ENCODE data around the gene NR1H4.
"Not testable (repeated sequence)": the region's sequence is repeated elsewhere in the genome, so short reads cannot be mapped to it uniquely, and the experiment has no call there.

NR1H4 gene

DNA sequence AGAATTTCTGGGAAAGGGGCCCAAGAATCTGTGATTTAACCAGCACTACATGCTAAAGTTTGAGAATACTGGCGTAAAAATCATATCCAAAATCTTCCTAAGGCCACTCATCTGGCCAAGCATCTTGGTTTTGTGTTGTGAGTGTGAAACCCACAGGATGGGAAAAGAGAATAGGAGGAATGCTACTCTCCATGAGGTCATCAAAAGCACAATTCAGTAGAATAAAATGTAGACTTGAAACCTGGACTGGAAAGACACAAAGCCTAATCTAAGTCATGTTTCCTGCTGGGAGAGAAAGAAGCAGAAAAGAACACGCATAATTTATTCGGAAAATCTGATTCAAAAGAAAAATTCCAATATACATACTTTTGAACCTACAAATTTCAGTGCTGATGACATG is 42.3 kb downstream of the NR1H4 start:
- DNase-seq (ENCODE audit: low read depth in 2 of 2): no peak

DNA sequence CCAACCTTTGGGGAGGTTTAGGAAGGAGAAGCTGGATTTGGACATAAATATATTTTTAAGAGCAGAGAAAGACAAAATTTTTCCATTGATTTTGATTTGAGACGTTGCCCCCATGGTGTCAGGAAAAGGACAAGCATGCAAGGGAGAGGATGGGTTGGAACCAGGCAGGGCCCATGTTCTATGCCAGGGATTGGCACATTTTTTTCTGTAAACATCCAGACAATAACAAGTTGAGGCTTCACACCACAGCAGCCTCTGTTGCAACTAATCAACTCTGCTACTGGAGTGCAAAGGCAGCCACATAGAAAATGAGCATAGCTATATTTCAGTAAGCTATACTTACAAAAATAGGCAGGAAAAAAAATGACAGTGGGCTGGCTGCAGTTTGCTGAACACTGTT is 44.7 kb downstream of the NR1H4 start:
- DNase-seq (ENCODE audit: low read depth in 2 of 2): no peak

DNA sequence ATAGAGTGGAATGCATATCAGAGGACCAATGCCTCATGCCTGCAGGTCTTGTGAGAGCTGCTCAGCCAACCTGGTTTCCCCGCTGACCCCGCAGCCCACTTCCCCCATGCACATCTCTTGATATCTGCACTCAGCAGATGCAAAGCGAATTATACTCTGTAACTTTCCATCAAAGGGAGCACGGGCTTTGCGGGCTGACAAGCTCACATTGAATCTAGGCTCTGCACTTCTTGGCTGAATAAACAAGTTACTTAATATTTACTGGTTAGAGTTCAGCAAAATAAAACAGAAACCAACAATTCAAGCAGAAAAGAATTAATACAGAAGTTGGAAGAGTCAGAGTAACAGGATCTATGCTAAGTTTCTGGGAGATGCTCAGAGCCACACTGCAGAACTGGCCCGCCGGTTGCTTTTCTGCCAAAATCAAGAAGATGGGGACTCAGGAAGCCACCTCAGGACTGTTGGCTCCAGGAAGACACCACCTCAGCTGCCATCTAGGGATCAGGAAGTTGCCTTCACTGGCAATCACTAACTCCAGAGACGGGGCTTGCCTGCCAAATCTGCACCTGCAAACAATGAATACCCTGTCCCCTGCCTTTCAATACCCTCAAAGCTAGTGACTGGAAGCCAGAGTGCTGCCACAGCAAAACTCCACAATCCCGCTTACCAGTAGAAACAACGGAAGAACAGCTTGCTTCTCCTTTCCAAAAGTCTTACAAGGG is 46.5 kb downstream of the NR1H4 start:
- no peak for DNase-seq (ENCODE audit: low read depth in 2 of 2)

DNA sequence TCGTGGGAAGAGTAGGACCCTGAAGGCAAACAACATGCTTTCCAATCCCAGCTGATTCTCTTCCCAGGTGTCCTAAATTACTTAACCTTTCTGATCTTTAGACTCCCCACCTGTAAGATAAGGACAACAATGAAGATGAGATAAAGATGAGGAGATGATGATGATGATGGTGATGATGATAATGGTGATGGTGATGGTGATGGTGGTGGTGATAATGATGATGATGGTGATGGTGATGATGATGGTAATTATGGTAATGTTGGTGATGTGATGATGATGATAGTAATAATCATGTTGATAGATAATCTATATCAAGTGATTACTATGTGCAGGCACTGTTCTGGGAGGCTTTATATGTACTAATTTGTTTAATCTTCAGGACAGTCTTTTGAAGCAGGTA is 48.3 kb downstream of the NR1H4 start:
- DNase-seq (ENCODE audit: low read depth in 2 of 2): no peak

DNA sequence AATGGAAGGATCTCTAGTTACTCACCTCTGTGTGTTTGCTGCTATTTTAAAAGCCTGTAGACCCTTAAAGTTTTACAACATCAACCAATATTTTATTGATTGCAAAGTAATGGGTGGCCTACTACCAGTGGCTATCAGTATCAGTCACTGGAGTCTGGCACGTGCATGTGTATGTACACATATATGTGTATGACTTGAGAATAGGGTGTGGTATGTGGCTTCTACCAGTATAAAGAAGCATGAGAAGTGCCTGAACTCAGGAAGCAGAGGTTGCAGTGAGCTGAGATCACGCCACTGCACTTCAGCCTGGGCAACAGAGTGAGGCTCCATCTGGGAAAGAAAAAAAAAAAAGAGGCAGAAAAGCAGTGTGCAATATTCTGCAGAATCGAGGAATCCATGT is 54.4 kb downstream of the NR1H4 start:
- no peak for DNase-seq (ENCODE audit: low read depth in 2 of 2)

DNA sequence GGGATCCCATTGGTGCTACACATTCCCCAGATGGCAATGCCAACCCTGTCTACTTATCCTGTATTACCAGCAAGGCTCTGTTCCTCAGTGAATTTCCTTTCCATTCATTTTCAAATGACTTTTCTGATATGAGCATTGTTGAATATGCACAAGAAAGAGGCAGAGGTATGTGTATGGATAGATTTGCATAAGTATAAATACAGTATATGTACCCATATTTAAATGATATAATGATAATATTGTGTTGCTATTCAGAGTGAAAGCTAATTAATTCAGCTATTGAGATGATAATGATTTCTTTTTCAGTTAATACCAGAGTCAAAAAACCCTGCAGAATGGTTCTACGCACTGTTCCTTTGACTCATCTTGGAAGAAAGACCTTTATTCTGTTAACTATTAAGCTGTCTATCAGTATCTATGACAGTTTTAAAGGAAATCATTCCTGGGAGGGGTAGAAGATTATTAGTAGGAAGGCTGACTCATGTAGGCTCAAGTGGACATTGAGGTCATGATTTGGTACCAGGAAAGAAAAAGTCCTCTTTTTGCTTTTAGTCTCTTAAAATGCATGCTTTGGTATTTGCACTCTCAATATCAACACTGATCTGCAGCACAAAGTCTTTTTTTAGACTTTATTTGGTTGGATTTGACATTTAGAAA is 54.9 kb downstream of the NR1H4 start:
- no peak for DNase-seq (ENCODE audit: low read depth in 2 of 2)

DNA sequence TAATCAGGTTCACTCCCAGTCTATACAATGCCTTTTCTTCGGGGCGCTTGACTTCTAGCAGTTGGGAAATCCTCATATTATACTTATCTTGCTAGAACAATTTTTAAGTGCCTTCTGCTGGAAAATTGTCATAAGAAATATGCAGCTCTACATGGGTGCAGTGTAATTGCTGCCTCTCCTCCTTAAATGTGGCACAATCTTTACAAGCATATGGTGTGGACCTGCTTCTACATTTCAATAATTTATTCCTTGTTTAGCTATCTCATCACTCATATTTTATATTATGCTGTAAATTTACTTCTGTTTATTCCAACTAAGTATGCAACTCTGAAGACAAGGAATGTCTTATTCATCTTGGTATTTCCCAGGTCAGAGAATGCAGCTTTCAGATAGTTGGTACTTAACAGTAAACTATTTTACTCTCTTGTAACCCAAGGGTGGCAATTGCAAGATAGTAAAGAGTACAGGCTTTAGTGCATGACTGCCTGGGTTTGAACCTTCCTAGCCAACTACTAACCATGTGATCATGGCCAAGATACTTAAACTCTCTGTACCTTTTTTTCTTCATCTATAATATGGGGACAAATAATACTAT is 56.2 kb downstream of the NR1H4 start:
- DNase-seq (ENCODE audit: low read depth in 2 of 2): no peak

DNA sequence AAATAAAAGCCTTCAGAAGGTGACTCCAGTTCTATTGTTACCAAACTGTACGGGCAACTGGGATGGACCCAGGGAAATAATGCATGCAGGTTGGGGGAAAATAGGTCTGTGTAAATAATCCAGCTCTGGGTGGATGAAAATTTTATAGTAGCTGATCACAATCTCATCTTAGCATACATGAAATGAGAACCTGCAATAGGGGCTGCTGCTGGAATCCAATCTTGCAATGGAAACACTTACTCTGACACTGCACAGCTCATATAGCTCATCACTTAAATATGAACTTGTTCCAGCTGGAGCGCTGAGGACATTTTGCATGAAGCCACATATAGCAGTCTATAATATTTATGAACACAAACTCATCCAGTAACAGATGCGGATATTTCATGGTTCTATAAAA is 59.7 kb downstream of the NR1H4 start:
- DNase-seq (ENCODE audit: low read depth in 2 of 2): no peak

DNA sequence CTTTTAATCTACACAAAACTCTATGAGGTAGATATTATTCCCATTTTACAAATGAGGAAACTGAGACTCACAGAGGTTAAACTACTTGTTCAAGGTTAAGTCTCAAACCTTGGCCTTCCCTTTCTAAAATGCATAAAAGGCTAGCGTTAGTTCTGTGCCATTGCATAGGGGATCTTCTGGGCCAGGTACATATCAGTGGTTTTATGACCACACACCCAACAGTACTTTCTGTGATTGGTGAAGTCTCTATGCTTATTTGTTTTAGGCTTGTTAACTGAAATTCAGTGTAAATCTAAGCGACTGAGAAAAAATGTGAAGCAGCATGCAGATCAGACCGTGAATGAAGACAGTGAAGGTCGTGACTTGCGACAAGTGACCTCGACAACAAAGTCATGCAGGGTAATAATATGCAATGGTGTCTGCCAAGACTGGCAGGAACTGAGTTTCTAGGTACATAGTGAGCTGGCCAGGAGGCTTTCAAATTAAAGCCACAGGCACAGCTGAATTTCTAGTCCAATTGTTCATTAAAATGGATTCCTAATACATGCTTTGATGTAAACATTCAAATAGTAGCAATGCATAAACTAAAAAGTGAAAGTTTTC is 61.1 kb downstream of the NR1H4 start:
- DNase-seq (ENCODE audit: low read depth in 2 of 2): no peak

DNA sequence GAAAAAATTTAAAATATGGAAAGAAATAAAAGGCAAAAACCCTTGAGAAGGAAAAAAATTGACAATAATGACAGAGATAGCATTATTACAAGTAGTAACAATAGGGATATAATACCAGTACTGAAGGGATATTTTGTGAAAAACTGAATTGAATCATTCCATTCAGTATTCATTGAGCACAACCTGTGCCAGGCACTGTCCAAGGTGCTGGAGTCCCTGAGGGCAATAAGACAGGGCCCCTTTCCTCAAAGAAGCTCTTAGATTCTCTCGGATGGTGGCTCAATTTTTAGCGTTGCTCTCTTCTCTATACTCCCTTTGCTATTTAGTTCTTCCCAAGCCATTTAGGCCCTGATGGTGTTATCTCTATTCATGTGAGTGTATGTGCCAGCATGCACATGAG is 65.5 kb downstream of the NR1H4 start:
- no peak for DNase-seq (ENCODE audit: low read depth in 2 of 2)

DNA sequence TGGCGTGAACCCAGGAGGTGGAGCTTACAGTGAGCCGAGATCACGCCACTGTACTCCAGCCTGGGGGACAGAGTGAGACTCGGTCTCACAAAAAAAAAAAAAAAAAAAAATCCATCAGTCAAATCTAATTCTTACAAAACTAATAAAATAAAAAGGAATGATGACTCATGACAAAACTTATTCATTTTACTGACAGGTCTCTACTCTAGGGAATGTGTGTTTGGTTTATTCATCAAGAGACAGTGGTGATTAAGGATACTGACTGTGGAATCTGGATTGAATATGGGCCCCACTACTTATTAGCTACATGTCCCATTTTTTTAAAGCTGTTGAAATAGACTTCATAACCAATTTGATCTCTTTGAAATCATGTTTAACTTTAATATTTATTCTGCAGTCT is 70.5 kb downstream of the NR1H4 start:
- DNase-seq (ENCODE audit: low read depth in 2 of 2): no peak

DNA sequence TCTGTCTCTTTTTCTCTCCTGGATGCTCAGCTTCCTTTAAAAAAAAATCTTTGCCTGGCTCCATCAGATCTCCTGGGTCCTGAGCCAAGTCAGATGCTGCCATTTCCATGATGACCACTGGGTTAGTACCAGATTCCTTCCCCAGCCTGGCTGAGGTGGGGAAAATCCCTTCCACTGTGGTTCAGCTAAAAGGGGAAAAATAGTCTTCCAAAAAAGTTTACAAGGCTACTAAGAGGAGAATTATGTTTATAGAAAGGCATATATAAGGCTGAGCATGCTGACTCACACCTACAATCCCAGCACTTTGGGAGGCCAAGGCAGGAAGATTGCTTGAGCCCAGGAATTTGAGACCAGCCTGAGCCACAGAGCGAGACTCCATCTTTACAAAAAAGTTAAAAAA is 71.4 kb downstream of the NR1H4 start:
- no peak for DNase-seq (ENCODE audit: low read depth in 2 of 2)

DNA sequence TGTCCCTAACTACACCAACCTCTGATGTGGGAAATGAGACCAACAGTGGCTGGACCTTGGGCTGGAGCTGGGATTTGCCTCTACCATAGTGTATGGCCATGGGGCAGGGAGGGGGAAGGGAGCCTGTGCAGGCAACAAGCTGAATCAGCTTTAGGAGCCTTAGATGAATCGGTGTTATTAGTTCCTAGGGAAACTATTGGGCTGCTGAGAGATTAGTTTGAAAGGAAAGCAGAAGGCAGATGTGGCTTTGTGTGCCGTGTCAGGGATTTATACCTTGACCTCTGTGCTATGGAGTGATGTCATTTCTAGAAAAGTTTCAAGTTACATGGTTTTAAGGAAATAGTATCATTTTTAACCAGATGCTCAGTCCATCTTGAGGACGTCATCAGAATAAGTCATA is 80.3 kb downstream of the NR1H4 start:
- no peak for DNase-seq (ENCODE audit: low read depth in 2 of 2)

DNA sequence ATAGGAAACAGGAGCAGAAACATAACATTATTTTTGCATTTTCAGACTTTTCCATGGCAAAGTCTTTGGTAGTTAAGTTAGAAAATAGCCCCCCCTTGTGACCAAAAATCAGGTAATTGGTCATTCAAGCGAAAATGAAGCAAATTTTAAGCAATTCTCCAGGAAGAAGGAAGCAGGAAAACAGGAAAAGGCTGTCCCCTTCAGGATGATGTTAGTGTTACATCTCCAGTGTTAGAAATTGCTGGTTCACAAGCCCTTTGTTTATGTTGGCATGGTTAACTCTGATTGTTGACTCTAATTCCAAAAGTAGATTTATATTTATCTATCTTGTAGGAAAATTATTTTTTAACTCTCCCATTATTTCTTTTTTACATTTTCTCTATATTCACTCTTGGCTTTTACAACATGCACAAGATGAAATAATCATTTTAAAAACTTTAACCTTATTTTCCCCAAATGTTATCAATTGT is 81.0 kb downstream of the NR1H4 start:
- DNase-seq (ENCODE audit: low read depth in 2 of 2): no peak

DNA sequence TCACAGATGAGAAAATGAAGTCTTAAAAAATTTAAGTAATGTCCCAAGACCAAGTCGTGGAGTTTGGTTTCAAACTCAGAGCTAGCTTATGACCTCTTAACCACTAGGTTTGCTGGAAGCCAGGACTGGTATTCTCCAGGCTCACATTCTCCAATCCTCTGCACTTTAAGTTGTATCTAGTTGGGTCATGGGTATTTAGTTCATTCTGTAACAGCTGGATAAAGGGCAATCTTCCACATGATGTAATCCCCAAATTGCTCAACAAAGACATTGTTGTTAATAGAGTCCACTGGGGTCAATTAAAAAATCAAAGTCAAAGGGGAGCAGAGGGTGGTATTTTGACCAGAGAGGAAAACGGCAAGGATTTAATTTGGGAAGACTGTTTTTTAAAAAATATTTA is 82.1 kb downstream of the NR1H4 start:
- DNase-seq (ENCODE audit: low read depth in 2 of 2): no peak

DNA sequence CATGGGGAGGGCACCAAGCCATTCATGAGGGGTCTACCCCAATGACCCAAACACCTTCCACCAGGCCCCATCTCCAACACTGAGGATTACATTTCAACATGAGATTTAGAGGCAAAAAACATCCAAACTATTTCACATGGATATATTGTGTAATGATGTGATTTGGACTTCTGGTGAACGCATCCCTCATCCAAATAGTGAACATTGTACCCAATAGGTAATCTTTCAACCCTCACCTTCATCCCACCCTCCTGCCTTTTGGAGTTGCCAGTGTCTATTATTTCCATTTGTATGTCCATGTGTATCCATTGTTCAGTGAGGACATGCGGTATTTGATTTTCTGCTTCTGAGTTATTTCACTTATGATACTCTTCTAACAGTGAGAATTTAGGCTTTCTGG is 83.7 kb downstream of the NR1H4 start:
- DNase-seq (ENCODE audit: low read depth in 2 of 2): no peak

DNA sequence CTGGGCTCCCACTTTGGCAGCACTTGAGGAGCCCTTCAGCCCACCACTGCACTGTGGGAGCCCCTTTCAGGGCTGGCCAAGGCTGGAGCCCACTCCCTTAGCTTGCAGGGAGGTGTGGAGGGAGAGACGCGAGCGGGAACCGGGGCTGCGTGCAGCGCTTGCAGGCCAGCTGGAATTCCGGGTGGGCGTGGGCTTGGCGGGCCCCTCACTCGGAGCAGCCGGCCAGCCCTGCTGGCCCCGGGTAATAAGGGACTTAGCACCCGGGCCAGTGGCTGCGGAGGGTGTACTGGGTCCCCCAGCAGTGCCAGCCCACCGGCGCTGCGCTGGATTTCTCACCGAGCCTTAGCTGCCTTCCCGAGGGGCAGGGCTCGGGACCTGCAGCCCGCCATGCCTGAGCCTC is 85.6 kb downstream of the NR1H4 start:
- not testable (repeated sequence) for DNase-seq (ENCODE audit: low read depth in 2 of 2)

DNA sequence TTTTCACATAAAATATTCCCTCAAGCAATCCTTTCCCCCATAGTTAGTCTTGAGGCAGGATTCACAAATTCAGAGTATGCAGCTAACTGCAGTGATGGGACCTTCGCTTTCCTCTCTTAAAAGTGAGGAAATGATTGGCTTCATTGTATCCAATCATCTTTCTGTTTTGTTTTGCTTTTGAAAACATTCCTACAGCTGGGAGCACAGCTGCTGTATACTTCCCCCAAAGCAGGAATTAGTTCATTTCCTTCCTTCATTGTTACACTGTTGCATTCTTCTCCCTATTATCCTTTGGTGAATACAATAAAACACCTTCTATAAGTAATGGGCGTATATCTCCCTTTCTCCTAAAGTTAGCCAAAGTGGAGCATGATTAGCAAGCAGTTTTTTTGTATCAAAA is 90.4 kb downstream of the NR1H4 start:
- DNase-seq (ENCODE audit: low read depth in 2 of 2): no peak

DNA sequence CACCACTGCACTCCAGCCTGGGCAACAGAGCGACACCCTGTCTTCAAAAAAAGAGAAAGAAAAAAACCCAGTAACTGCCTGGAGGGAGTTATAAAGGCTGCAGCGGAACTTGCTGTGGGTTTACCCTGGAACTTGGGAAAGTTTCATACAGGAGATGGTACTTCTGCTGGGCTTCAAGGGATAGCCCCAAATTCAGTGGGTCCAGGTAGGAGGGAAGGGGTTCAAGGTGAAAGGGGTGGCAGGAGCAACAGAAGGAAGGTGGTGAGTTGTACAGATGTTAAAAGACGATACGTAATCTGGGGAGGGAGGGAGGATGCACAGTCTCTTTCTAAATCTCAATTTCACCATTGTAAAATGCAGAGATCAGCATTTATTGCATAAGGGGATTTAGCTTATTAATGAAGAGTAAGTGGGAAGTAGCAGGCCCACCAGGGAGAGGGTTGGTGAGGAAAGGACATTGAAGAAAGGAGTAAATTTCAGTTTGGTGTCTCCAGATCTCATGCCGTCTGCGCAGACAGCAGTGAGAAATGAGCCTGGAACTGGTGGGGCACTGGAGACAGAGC is 91.3 kb downstream of the NR1H4 start:
- DNase-seq (ENCODE audit: low read depth in 2 of 2): no peak

DNA sequence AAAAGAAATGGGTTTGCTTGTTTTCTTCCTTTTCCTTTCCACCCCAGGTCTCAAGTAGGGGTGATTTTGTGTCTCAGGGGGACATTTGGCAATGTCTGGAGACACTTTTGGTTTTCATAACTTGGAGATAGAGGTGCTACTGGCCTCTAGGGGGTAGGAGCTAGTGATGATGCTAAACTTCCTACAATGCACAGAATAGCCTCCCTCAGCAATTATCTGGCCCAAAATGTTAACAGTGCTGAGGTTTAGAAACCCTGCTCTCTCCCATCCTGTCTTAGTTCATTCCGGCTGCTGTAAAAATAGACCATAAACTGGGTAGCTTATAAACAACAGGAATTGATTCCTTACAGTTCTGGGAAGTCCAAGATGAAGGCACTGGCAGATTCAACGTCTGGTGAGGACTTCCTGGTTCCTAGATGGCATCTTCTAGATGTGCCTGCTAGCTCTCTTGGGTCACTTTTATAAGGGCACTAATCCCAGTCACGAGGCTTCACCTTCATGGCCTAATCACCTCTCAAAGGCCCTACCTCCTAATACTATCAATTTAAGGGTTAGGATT is 92.4 kb downstream of the NR1H4 start:
- DNase-seq (ENCODE audit: low read depth in 2 of 2): no peak

DNA sequence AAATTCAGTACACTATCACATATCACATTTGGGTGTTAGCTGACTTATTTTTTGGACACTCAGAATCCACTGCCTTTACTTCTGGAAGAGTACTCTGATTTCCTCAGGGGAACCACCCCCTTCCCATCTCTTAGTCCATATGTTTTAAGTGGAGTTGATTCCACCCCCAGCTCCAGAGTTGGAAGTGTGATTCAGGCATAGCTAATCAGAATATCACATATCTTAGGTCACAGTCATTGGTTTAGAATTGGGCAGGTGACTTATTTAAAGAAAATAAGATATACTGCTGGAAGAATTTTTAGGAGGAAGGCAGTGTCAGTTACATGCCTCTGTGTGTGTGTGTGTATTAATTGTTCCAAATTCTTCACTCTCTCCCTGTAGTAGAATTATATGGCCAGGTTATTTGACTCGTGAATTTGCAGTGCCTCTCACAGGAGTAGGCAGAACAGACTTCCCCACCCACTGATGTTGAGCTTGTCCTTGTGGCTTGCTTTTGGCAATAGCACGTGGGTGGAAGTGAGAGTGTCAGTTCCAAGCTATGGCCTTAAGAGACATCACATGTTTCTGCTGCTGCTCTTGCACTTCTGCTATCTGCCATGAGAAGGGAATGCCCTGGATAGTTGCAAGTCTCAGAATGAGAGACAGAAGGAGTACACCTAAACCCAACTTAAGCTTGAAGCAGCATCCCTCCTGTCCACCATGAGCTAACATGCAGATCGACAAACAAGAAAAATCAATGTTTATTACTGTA is 93.4 kb downstream of the NR1H4 start:
- no peak for DNase-seq (ENCODE audit: low read depth in 2 of 2)

DNA sequence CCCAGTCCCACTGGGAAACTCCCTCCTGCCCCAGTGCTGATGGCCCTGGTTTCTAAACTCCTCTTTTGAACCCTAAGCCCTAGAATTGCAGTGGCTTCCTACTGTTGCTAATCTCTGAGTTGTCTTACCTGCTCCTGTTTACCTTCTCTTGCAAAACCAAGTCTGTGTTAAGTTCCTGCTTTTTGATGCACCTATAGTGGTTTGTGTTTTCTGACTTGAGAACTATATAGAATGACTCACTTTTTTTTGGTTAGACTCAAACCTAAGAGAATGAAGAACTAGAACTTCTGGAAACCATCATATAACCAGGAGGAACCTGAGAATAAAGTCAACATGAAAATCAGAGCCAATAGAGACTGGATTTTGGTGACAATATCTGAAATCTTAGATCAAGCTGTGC is 94.3 kb downstream of the NR1H4 start:
- no peak for DNase-seq (ENCODE audit: low read depth in 2 of 2)
